Measurements from ENCODE around the gene NPAS3. TPM values are rescaled to one million over a fixed set of nuclear protein-coding genes. Genes with fewer than 3 reads are reported as not detected.

The NPAS3 gene
- total RNA-seq, 1 donor from 2014 or later: 6.1 TPM

DNA sequence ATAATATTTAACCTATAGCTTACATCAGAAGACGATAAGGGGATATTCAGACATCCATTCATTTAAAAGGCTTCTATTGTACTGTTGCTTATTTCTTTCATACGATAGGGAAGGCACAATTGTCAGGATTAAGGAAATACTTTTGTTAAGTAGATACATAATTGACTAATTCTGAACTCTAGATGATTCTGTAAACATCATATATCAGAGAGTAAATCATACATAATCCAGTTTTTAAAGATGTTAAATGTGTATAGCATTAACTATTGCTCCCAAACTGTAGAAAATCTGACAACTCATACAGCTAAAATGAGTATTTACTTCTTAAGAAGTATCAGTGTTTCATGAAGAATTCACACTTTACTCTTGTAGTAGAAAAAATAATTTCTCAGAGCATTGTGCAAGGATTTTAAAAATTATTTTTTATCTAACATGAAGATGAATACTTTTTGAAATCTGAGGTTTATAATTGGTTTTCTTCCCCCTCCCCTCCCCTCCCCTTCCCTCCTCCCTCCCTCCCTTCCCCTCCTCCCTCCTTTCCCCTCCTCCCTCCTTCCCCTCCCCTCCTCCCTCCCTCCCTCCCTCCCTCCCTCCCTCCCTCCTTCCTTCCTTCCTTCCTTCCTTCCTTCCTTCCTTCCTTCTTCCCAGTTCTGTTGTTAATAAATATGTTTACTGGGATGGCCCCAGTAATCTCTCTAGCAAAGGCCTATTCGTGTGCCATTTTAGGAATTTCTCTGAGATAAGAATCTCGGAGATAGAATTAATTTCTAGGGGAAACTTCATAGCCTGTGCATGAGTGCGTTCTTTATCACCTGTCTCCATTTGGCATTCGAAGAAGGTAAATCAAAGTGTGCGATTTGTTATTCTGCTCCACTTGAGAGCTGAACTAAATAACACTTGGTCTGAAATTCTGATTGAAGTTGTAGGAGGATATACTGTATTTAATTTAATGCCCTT lies 2.3 kb downstream of the NPAS3 start:
- Mint-ChIP-seq H3K27ac (no peak overlapping the region), H3K36me3 (ENCODE audit: insufficient read depth) (no peaks in the 10 kb centered on the region), H3K27me3 (peaks cover 61% of the 10 kb centered on the region), H3K4me3 (ENCODE audit: low read depth) (no peak overlapping the region), H3K4me1 (ENCODE audit: low read depth) (peaks cover 12% of the 10 kb centered on the region), H3K9me3 (ENCODE audit: low read depth) (no peaks in the 10 kb centered on the region)
- no peak for TF ChIP-seq CTCF (IDR thresholded peaks at IDR 0.05; ENCODE audit: unreplicated experiment)
- no peak for DNase-seq (ENCODE audit: low spot score, unreplicated experiment)

DNA sequence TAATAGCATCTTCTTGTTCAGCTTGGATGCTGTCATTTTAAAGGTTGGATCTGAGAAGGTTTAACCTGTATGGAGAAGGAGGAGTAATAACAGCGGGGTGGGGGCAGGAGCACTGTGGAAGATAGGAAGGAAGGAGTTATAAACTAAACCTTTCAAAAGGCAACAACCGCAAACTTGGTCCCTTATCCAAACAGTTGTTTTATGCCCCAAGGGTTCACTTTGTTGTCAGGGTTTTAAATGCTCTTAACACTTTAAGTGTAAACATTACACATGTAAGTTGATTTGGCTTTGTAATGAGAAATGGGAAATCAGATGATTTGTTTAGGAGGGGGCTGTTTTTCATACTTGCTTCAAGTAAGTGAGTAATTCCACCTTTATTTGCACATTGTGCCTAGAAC lies 3.0 kb downstream of the NPAS3 start:
- Mint-ChIP-seq H3K4me1 (ENCODE audit: low read depth) (peaks cover 12% of the 10 kb centered on the region), H3K27ac (no peak overlapping the region), H3K36me3 (ENCODE audit: insufficient read depth) (no peaks in the 10 kb centered on the region), H3K4me3 (ENCODE audit: low read depth) (no peak overlapping the region), H3K9me3 (ENCODE audit: low read depth) (no peaks in the 10 kb centered on the region), H3K27me3 (peaks cover 55% of the 10 kb centered on the region)
- DNase-seq (ENCODE audit: low spot score, unreplicated experiment): no peak
- no peak for TF ChIP-seq CTCF (IDR thresholded peaks at IDR 0.05; ENCODE audit: unreplicated experiment)

GRCh38 chr14:32947081-32947480 lies 8.4 kb downstream of the NPAS3 start:
- no peak for TF ChIP-seq CTCF (IDR thresholded peaks at IDR 0.05; ENCODE audit: unreplicated experiment)
- H3K4me3 Mint-ChIP-seq (ENCODE audit: low read depth): no peak overlapping the region
- no peak for DNase-seq (ENCODE audit: low spot score, unreplicated experiment)
- no peaks in the 10 kb centered on the region for H3K9me3 Mint-ChIP-seq (ENCODE audit: low read depth)
- H3K27ac Mint-ChIP-seq: no peak overlapping the region
- H3K4me1 Mint-ChIP-seq (ENCODE audit: low read depth): peaks cover 1% of the 10 kb centered on the region
- peaks cover 28% of the 10 kb centered on the region for H3K27me3 Mint-ChIP-seq
- H3K36me3 Mint-ChIP-seq (ENCODE audit: insufficient read depth): no peaks in the 10 kb centered on the region

- Mint-ChIP-seq H3K27me3 (peaks cover 22% of the 10 kb centered on the region), H3K27ac (no peak overlapping the region), H3K36me3 (ENCODE audit: insufficient read depth) (no peaks in the 10 kb centered on the region), H3K9me3 (ENCODE audit: low read depth) (no peaks in the 10 kb centered on the region), H3K4me3 (ENCODE audit: low read depth) (no peak overlapping the region), H3K4me1 (ENCODE audit: low read depth) (peaks cover 1% of the 10 kb centered on the region)
- no peak for TF ChIP-seq CTCF (IDR thresholded peaks at IDR 0.05; ENCODE audit: unreplicated experiment)
- DNase-seq (ENCODE audit: low spot score, unreplicated experiment): no peak
These were observed 9.1 kb downstream of the NPAS3 start for GRCh38 chr14:32947792-32948191.

DNA sequence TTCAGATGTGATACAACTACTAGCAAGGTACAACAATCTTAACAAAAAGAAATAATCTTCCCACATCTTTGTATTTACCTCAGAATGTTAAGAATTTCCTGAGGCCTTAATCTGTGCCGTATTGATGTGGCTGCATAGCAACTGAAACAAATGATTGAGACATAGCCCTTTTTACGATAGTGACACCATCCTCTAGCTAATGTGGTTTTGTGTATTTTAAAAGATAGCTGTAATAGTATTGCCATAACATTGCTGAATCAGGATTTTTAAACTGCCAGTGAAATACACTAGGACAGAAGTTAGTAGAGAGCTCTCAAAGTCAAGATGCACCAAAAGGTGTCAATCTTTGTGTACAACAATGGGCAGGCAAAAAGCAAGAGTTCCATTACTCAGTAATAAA lies 11.9 kb downstream of the NPAS3 start:
- TF ChIP-seq CTCF (IDR thresholded peaks at IDR 0.05; ENCODE audit: unreplicated experiment): no peak
- H3K4me3 Mint-ChIP-seq (ENCODE audit: low read depth): no peak overlapping the region
- no peaks in the 10 kb centered on the region for H3K36me3 Mint-ChIP-seq (ENCODE audit: insufficient read depth)
- H3K27me3 Mint-ChIP-seq: peaks cover 9% of the 10 kb centered on the region
- no peaks in the 10 kb centered on the region for H3K4me1 Mint-ChIP-seq (ENCODE audit: low read depth)
- DNase-seq (ENCODE audit: low spot score, unreplicated experiment): no peak
- H3K9me3 Mint-ChIP-seq (ENCODE audit: low read depth): no peaks in the 10 kb centered on the region
- no peak overlapping the region for H3K27ac Mint-ChIP-seq

All from progenitor cell of endocrine pancreas (in vitro differentiated cells).